ENCODE data around the gene IGF1.
"Not testable (repeated sequence)": the region's sequence is repeated elsewhere in the genome, so short reads cannot be mapped to it uniquely, and the experiment has no call there.

The IGF1 gene

GRCh38 chr12:102379346-102380162, 100.8 kb downstream of the IGF1 start:
- no peak for DNase-seq

GRCh38 chr12:102376781-102377180, 103.6 kb downstream of the IGF1 start:
- no peak for DNase-seq

- no peak for DNase-seq
These were observed 104.1 kb downstream of the IGF1 start for GRCh38 chr12:102376181-102376747.

- DNase-seq = no peak
These were observed 106.2 kb downstream of the IGF1 start for GRCh38 chr12:102374190-102374589.

- DNase-seq = no peak
These were observed 108.3 kb downstream of the IGF1 start for GRCh38 chr12:102372087-102372486.

- no peak for DNase-seq
These were observed 109.2 kb downstream of the IGF1 start for GRCh38 chr12:102371165-102371564.

- no peak for DNase-seq
These were observed 110.5 kb downstream of the IGF1 start for GRCh38 chr12:102369876-102370275.

- DNase-seq = no peak
These were observed 115.0 kb downstream of the IGF1 start for GRCh38 chr12:102365365-102365764.

- DNase-seq = no peak
These were observed 115.7 kb downstream of the IGF1 start for GRCh38 chr12:102364709-102365108.

- DNase-seq = no peak
These were observed 123.7 kb downstream of the IGF1 start for GRCh38 chr12:102356690-102357089.

GRCh38 chr12:102354281-102354680, 126.1 kb downstream of the IGF1 start:
- not testable (repeated sequence) for DNase-seq

- DNase-seq = no peak
These were observed 129.0 kb downstream of the IGF1 start for GRCh38 chr12:102351322-102351721.

- DNase-seq = no peak
These were observed 130.3 kb downstream of the IGF1 start for GRCh38 chr12:102350070-102350469.

- DNase-seq = no peak
These were observed 131.3 kb downstream of the IGF1 start for GRCh38 chr12:102349079-102349478.

- DNase-seq = no peak
These were observed 132.6 kb downstream of the IGF1 start for GRCh38 chr12:102347811-102348210.
